HepG2 (cell line): ENCODE measurements around the gene ATG4B. TPM values are rescaled to one million over a fixed set of nuclear protein-coding genes. Genes with fewer than 3 reads are reported as not detected.

Experiments used
- CTCF ChIP-seq: sonication (generic); formaldehyde crosslinking; IDR thresholded peaks from 2 replicates; pipeline ENCODE4 v1.5.0; 2020; ENCODE audit warnings: mild to moderate bottlenecking, missing genetic modification reagents, moderate library complexity
- ELF1 ChIP-seq: sonication (generic); formaldehyde crosslinking; IDR thresholded peaks from 2 replicates; pipeline ENCODE4 v1.4.0; 2020; ENCODE audit warnings: missing genetic modification reagents
- KMT2B ChIP-seq: IDR thresholded peaks from 2 replicates; pipeline ENCODE4 v1.6.1; 2016; ENCODE audit warnings: missing genetic modification reagents, missing compliant biosample characterization
- RFXAP ChIP-seq: sonication (generic); formaldehyde crosslinking; IDR thresholded peaks from 2 replicates; pipeline ENCODE4 v1.4.0; 2020; ENCODE audit warnings: missing genetic modification reagents, borderline replicate concordance
- ZNF124 ChIP-seq: sonication (generic); formaldehyde crosslinking; IDR thresholded peaks from 2 replicates; pipeline ENCODE4 v1.4.0; 2020; ENCODE audit warnings: missing genetic modification reagents
- ZNF574 ChIP-seq: sonication (generic); formaldehyde crosslinking; IDR thresholded peaks from 2 replicates; pipeline ENCODE4 v1.4.0; 2020; ENCODE audit warnings: missing genetic modification reagents
- ZNF790 ChIP-seq: sonication (generic); formaldehyde crosslinking; IDR thresholded peaks from 2 replicates; pipeline ENCODE4 v1.8.0; 2022; ENCODE audit warnings: missing genetic modification reagents, mild to moderate bottlenecking, borderline replicate concordance
- polyA plus RNA-seq, 8 experiments: library from polyadenylated mRNA; depleted of rRNA in 3 of 8; stranded (reverse) in 7 of 8; unstranded in 1 of 8; fragments of >200 nt; fragmentation: Illumina TruSeq in 4 of 8; extraction: Trizol in 4 of 8; gene quantifications; 2 replicates each; pipeline versions ENCODE4 v1.2.1 to v1.2.3, GENCODE V29; 2011 to 2016; ENCODE audit warnings: low read depth in 4 of 8, missing spikeins in 1 of 8, mixed read lengths in 1 of 8; ENCODE audit not compliant: insufficient read depth in 1 of 8
- total RNA-seq, 5 experiments: library from RNA; depleted of rRNA; stranded (reverse); fragments of >200 nt; fragmentation: Illumina TruSeq; extraction: Trizol; gene quantifications; 2 replicates each; pipeline ENCODE4 v1.2.3, GENCODE V29; 2016; ENCODE audit warnings: low read depth in 1 of 5
- TF ChIP-seq, protein P1 (sequence below): sonication (generic); formaldehyde crosslinking; IDR thresholded peaks from 2 replicates; pipeline ENCODE4 v1.4.0; 2020; ENCODE audit warnings: mild to moderate bottlenecking, missing genetic modification reagents
- TF ChIP-seq, protein P2 (sequence below): sonication (generic); formaldehyde crosslinking; IDR thresholded peaks from 2 replicates; pipeline ENCODE4 v1.5.1; 2020; ENCODE audit warnings: mild to moderate bottlenecking, missing genetic modification reagents, borderline replicate concordance
- TF ChIP-seq, protein P3 (sequence below): sonication (generic); formaldehyde crosslinking; IDR thresholded peaks from 2 replicates; pipeline ENCODE4 v1.5.0; 2020; ENCODE audit warnings: mild to moderate bottlenecking, missing genetic modification reagents

ATG4B gene
- total and polyA plus RNA-seq, 2 of the 13 experiments (the other 11 are each of a cell fraction or from before 2014, with no cell fraction given): 95.5 to 239 TPM

GRCh38 chr2:241653210-241653750 lies 15.8 kb downstream of the ATG4B start (continued):
- TF ChIP-seq ZNF574 (CRISPR knock-in tag) (peak; percentile 79), ZNF790 (0 out of 2 replicates have a peak, but pooled peaks have one; percentile 31), KMT2B (CRISPR knock-in tag) (peak; percentile 68), ZNF124 (peak; percentile 76; the same call in 1 of the 2 replicates), RFXAP (CRISPR knock-in tag) (0 out of 2 replicates have a peak, but pooled peaks have one; percentile 50), ELF1 (CRISPR knock-in tag) (peak; percentile 74), CTCF (peak; percentile 66)
- TF ChIP-seq, protein P1, sequence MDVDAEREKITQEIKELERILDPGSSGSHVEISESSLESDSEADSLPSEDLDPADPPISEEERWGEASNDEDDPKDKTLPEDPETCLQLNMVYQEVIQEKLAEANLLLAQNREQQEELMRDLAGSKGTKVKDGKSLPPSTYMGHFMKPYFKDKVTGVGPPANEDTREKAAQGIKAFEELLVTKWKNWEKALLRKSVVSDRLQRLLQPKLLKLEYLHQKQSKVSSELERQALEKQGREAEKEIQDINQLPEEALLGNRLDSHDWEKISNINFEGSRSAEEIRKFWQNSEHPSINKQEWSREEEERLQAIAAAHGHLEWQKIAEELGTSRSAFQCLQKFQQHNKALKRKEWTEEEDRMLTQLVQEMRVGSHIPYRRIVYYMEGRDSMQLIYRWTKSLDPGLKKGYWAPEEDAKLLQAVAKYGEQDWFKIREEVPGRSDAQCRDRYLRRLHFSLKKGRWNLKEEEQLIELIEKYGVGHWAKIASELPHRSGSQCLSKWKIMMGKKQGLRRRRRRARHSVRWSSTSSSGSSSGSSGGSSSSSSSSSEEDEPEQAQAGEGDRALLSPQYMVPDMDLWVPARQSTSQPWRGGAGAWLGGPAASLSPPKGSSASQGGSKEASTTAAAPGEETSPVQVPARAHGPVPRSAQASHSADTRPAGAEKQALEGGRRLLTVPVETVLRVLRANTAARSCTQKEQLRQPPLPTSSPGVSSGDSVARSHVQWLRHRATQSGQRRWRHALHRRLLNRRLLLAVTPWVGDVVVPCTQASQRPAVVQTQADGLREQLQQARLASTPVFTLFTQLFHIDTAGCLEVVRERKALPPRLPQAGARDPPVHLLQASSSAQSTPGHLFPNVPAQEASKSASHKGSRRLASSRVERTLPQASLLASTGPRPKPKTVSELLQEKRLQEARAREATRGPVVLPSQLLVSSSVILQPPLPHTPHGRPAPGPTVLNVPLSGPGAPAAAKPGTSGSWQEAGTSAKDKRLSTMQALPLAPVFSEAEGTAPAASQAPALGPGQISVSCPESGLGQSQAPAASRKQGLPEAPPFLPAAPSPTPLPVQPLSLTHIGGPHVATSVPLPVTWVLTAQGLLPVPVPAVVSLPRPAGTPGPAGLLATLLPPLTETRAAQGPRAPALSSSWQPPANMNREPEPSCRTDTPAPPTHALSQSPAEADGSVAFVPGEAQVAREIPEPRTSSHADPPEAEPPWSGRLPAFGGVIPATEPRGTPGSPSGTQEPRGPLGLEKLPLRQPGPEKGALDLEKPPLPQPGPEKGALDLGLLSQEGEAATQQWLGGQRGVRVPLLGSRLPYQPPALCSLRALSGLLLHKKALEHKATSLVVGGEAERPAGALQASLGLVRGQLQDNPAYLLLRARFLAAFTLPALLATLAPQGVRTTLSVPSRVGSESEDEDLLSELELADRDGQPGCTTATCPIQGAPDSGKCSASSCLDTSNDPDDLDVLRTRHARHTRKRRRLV (CRISPR knock-in tag): no peak
- TF ChIP-seq, protein P2, sequence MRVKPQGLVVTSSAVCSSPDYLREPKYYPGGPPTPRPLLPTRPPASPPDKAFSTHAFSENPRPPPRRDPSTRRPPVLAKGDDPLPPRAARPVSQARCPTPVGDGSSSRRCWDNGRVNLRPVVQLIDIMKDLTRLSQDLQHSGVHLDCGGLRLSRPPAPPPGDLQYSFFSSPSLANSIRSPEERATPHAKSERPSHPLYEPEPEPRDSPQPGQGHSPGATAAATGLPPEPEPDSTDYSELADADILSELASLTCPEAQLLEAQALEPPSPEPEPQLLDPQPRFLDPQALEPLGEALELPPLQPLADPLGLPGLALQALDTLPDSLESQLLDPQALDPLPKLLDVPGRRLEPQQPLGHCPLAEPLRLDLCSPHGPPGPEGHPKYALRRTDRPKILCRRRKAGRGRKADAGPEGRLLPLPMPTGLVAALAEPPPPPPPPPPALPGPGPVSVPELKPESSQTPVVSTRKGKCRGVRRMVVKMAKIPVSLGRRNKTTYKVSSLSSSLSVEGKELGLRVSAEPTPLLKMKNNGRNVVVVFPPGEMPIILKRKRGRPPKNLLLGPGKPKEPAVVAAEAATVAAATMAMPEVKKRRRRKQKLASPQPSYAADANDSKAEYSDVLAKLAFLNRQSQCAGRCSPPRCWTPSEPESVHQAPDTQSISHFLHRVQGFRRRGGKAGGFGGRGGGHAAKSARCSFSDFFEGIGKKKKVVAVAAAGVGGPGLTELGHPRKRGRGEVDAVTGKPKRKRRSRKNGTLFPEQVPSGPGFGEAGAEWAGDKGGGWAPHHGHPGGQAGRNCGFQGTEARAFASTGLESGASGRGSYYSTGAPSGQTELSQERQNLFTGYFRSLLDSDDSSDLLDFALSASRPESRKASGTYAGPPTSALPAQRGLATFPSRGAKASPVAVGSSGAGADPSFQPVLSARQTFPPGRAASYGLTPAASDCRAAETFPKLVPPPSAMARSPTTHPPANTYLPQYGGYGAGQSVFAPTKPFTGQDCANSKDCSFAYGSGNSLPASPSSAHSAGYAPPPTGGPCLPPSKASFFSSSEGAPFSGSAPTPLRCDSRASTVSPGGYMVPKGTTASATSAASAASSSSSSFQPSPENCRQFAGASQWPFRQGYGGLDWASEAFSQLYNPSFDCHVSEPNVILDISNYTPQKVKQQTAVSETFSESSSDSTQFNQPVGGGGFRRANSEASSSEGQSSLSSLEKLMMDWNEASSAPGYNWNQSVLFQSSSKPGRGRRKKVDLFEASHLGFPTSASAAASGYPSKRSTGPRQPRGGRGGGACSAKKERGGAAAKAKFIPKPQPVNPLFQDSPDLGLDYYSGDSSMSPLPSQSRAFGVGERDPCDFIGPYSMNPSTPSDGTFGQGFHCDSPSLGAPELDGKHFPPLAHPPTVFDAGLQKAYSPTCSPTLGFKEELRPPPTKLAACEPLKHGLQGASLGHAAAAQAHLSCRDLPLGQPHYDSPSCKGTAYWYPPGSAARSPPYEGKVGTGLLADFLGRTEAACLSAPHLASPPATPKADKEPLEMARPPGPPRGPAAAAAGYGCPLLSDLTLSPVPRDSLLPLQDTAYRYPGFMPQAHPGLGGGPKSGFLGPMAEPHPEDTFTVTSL (CRISPR knock-in tag): peak; percentile 37; the same call in 1 of the 2 replicates
- TF ChIP-seq, protein P3, sequence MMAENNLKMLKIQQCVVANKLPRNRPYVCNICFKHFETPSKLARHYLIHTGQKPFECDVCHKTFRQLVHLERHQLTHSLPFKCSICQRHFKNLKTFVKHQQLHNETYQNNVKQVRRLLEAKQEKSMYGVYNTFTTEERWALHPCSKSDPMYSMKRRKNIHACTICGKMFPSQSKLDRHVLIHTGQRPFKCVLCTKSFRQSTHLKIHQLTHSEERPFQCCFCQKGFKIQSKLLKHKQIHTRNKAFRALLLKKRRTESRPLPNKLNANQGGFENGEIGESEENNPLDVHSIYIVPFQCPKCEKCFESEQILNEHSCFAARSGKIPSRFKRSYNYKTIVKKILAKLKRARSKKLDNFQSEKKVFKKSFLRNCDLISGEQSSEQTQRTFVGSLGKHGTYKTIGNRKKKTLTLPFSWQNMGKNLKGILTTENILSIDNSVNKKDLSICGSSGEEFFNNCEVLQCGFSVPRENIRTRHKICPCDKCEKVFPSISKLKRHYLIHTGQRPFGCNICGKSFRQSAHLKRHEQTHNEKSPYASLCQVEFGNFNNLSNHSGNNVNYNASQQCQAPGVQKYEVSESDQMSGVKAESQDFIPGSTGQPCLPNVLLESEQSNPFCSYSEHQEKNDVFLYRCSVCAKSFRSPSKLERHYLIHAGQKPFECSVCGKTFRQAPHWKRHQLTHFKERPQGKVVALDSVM: peak; percentile 52; the same call in 1 of the 2 replicates
